Lower leg skin (tissue), 4 donors: Measurements from ENCODE around the gene MDFIC. TPM values are rescaled to one million over a fixed set of nuclear protein-coding genes. Genes with fewer than 3 reads are reported as not detected.

ENCODE experiments used
- DNase-seq, 2 donors: peaks; one replicate each; pipeline ENCODE4 v3.0.0-alpha.2; 2019; ENCODE audit warnings: low spot score in 2 of 2
- H3K4me3 ChIP-seq: fragments of 200-600 bp; sonication (generic); 2 replicates; pipeline ENCODE4 v1.5.1; 2017; ENCODE audit warnings: mild to moderate bottlenecking, low read depth; ENCODE audit not compliant: poor library complexity, severe bottlenecking
- POLR2A ChIP-seq, 2 donors: fragments of 450-650 bp; IDR thresholded peaks; one replicate each; pipeline ENCODE4 v1.6.1; 2016 to 2017; ENCODE audit warnings: antibody characterized with exemption in 2 of 2, mild to moderate bottlenecking in 1 of 2, moderate library complexity in 1 of 2
- WGBS, 2 donors: methylation state at CpG; one replicate each; pipeline ENCODE4 v1.1.5; 2018; 5-methylcytosine and 5-hydroxymethylcytosine counted together
- intact Hi-C: fragments of 100-400 bp; cut with DNase I; formaldehyde crosslinking; loops from one replicate; pipeline ENCODE4 v1.15.0; 2023; ENCODE audit warnings: low total_unique reads
- total RNA-seq, 4 donors: library from RNA; depleted of rRNA; stranded (reverse); fragments of >200 nt; gene quantifications; one replicate each; pipeline ENCODE4 v1.1.0, GENCODE V29; 2016
- TF ChIP-seq, protein P1 (sequence below), 3 donors: fragments of 450-650 bp; IDR thresholded peaks; one replicate each; pipeline ENCODE4 v1.5.1; 2016; ENCODE audit warnings: antibody characterized with exemption in 3 of 3, mild to moderate bottlenecking in 3 of 3, moderate library complexity in 2 of 3

Gene MDFIC
- total RNA-seq, 4 donors from 2014 or later: 27.0 to 58.5 (median 38.9) TPM

DNA sequence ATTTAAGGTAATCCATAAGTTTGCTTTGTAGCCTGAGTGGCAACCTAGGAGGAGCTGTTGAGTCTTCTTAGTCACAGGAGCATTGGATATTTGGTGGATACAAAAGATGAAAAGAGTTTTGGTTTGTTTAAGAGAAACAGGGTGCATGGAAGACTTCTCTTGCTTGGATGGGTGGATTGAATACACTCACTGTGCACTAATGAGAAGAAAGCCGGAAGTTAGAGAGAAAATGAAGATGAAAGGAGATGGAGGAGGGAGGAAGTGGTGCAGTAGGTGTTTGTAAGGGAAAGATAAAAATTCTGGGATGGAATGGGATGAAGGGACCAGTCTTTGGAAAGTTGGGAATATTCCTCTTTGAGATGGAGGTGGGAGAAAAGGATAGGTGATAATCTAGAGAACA lies 7.7 kb downstream of the MDFIC start:
- DNase-seq: no peak
- intact Hi-C loops: no loop called here
- TF ChIP-seq POLR2A (IDR thresholded peaks at IDR 0.05): no peak
- TF ChIP-seq, protein P1, sequence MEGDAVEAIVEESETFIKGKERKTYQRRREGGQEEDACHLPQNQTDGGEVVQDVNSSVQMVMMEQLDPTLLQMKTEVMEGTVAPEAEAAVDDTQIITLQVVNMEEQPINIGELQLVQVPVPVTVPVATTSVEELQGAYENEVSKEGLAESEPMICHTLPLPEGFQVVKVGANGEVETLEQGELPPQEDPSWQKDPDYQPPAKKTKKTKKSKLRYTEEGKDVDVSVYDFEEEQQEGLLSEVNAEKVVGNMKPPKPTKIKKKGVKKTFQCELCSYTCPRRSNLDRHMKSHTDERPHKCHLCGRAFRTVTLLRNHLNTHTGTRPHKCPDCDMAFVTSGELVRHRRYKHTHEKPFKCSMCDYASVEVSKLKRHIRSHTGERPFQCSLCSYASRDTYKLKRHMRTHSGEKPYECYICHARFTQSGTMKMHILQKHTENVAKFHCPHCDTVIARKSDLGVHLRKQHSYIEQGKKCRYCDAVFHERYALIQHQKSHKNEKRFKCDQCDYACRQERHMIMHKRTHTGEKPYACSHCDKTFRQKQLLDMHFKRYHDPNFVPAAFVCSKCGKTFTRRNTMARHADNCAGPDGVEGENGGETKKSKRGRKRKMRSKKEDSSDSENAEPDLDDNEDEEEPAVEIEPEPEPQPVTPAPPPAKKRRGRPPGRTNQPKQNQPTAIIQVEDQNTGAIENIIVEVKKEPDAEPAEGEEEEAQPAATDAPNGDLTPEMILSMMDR (IDR thresholded peaks at IDR 0.05): no peak
- WGBS, 2 donors: 86 to 89% methylated on average over 1 of the region's 1 CpG
- no peak overlapping the region for H3K4me3 ChIP-seq

DNA sequence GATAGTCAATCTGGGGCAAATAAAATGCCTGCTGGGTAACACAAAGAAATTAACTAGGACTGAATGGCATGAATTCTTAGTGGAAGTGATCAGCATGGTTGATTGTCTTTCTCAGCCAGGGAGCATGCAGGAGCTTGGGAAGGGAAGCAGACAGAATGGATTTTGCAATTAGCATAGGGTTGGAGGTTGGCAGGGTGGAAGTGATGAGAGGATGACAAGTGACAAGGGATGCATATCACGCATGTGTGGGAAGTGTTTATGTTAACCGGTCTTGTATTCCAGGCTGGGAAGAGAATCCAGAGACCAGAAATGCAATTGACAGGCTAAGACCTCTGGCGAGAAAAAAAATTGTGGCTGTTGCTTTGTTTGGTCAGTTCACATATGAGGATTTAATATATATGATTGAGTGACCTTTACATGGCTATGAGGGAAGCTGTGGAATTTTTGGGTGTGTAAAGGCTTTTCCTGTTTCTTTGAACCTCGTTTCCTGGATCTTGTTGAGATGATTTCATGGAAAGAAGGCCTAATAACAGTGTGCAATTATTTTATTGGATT lies 8.3 kb downstream of the MDFIC start:
- no peak overlapping the region for H3K4me3 ChIP-seq
- 68 to 74% methylated on average over 4 of the region's 4 CpGs for WGBS, 2 donors
- DNase-seq: no peak
- intact Hi-C loops: no loop called here
- TF ChIP-seq, protein P1 (IDR thresholded peaks at IDR 0.05): no peak

- intact Hi-C loops: no loop called here
- H3K4me3 ChIP-seq: no peak overlapping the region
- 63 to 74% methylated on average over 6 of the region's 6 CpGs for WGBS, 2 donors
- no peak for DNase-seq
- TF ChIP-seq, protein P1 (IDR thresholded peaks at IDR 0.05): no peak
- no peak for TF ChIP-seq POLR2A (IDR thresholded peaks at IDR 0.05)
These were observed 9.1 kb downstream of the MDFIC start for GRCh38 chr7:114930829-114931655.

- DNase-seq: no peak
- H3K4me3 ChIP-seq: no peak overlapping the region
- TF ChIP-seq, protein P1 (IDR thresholded peaks at IDR 0.05): no peak
- TF ChIP-seq POLR2A (IDR thresholded peaks at IDR 0.05): no peak
- intact Hi-C loops: no loop called here
- 90 to 91% methylated on average over 9 of the region's 9 CpGs for WGBS, 2 donors
These were observed 9.7 kb downstream of the MDFIC start for GRCh38 chr7:114931656-114932011.

DNA sequence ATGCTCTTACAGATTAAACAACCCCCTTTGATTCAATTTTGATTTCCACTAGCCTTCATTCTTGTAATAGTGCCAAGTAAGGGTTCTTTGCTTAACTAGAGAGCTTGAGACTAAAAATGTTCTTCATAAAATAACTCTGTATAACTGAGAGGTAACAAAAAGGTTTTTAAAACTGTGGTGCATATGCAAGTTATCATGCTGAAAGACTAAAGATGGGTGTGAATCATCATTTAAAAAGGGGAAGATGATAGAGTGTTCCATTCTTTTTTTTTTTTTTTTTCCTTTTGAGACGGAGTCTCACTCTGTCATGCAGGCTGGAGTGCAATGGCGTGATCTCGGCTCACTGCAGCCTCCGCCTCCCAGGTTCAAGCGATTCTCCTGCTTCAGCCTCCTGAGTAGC lies 11.1 kb downstream of the MDFIC start:
- intact Hi-C loops: no loop called here
- DNase-seq: no peak
- TF ChIP-seq POLR2A (IDR thresholded peaks at IDR 0.05): no peak
- TF ChIP-seq, protein P1 (IDR thresholded peaks at IDR 0.05): no peak
- 86 to 89% methylated on average over 5 of the region's 5 CpGs for WGBS, 2 donors
- H3K4me3 ChIP-seq: no peak overlapping the region
